Osteoblast (primary cell): ENCODE results near the gene SPR. TPM values are rescaled to one million over a fixed set of nuclear protein-coding genes. Genes with fewer than 3 reads are reported as not detected.

Experiments used
- DNase-seq: peaks from one replicate; pipeline ENCODE4 v3.0.0; 2011; ENCODE audit warnings: low spot score, mixed read lengths; ENCODE audit not compliant: insufficient read length; ENCODE audit errors: missing footprints
- H2AFZ ChIP-seq: 2 replicates; pipeline ENCODE4 v1.6.0; 2011; ENCODE audit warnings: mild to moderate bottlenecking, low read length
- H3K27ac ChIP-seq: 2 replicates; pipeline ENCODE4 v1.5.1; 2011; ENCODE audit warnings: mild to moderate bottlenecking, low read depth, low read length, moderate library complexity
- H3K27me3 ChIP-seq: 2 replicates; pipeline ENCODE4 v1.6.0; 2012; ENCODE audit warnings: mild to moderate bottlenecking, control low read depth, inconsistent platforms, low read length, moderate library complexity; ENCODE audit not compliant: insufficient read depth
- H3K36me3 ChIP-seq: 2 replicates; pipeline ENCODE4 v1.5.1; 2011; ENCODE audit warnings: mild to moderate bottlenecking, low read length, control low read depth, moderate library complexity; ENCODE audit not compliant: insufficient read depth
- H3K4me1 ChIP-seq: 2 replicates; pipeline ENCODE4 v1.5.1; 2011; ENCODE audit warnings: mild to moderate bottlenecking, low read length, control low read depth, moderate library complexity; ENCODE audit not compliant: insufficient read depth
- H3K4me2 ChIP-seq: 2 replicates; pipeline ENCODE4 v1.6.0; 2011; ENCODE audit warnings: mild to moderate bottlenecking, low read length; ENCODE audit not compliant: insufficient read depth
- H3K4me3 ChIP-seq: fragments of 200-600 bp; sonication (generic); 3 replicates; pipeline ENCODE4 v1.5.1; 2012; ENCODE audit warnings: mild to moderate bottlenecking, low read length, inconsistent platforms; ENCODE audit not compliant: insufficient read depth
- H3K79me2 ChIP-seq: 2 replicates; pipeline ENCODE4 v1.6.0; 2012; ENCODE audit warnings: mild to moderate bottlenecking, low read length, control low read depth, inconsistent platforms; ENCODE audit not compliant: insufficient read depth
- H3K9me3 ChIP-seq: 2 replicates; pipeline ENCODE4 v1.5.1; 2011; ENCODE audit warnings: low read depth, low read length, control low read depth
- H4K20me1 ChIP-seq: 2 replicates; pipeline ENCODE4 v1.6.0; 2012; ENCODE audit warnings: mild to moderate bottlenecking, low read length, control low read depth; ENCODE audit not compliant: insufficient read depth
- CTCF ChIP-seq: IDR thresholded peaks from 2 replicates; pipeline ENCODE4 v1.5.1; 2011; ENCODE audit warnings: mild to moderate bottlenecking, low read depth, low read length, moderate library complexity; ENCODE audit errors: extremely low read depth
- total RNA-seq: library from RNA; depleted of rRNA; stranded (reverse); fragments of >200 nt; gene quantifications from 2 replicates; pipeline ENCODE4 v1.2.3, GENCODE V29; 2012

SPR gene
- total RNA-seq, 1 donor: 17.0 TPM

DNA sequence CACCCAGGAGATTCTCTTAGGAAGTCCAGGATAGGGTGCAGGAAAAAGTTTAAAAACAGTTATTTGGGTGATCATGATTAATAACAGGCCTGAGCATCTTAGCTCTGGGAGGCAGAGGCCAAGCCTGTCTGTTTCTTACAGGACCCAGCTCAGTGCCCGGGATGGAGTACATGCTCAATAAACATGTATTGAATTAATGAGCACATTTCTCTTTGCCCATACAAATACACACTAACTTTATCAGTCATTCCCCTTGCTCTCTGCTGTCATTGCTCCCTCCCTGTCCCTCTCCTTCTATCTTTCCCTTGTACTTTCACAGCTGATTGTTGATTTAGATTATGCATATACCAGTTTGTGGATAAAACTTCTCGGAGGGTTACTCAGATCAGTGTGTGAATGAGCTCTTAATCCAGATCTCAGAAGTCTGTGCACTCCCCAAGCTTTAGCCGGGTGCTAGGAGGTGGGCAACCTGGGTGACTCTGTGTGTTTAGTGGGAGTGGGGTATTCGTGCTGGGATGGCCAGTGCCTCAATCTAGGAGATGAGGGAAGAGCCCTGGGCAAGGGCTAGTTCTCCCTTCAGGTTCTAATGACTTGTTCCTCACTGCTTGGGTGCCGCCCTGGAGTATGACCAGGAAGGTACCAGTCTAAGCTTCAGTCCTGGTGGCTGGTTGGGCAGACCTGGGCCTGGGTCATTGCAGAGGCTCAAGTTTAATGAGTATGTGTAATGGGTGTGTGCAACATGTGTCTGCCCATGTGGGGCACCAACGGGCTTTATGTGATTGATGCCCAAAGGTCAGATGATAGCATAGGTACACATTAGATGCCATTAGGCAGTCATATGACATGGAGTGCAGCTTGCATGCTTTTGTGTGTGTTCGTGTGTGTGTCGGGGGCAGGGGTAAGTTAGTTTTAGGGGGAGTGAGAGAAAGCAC, 40.7 kb downstream of the SPR start:
- Histone ChIP-seq H3K27me3 (peaks cover 77% of the 10 kb centered on the region), H3K27ac (no peak overlapping the region), H3K36me3 (no peaks in the 10 kb centered on the region), H3K79me2 (no peaks in the 10 kb centered on the region), H4K20me1 (peaks cover 2% of the 10 kb centered on the region), H3K4me3 (no peak overlapping the region), H3K4me2 (no peak overlapping the region), H3K9me3 (peaks cover 10% of the 10 kb centered on the region), H2AFZ (no peak overlapping the region), H3K4me1 (peaks cover 18% of the 10 kb centered on the region)
- TF ChIP-seq CTCF: no peak
- peak; percentile 45 for DNase-seq

DNA sequence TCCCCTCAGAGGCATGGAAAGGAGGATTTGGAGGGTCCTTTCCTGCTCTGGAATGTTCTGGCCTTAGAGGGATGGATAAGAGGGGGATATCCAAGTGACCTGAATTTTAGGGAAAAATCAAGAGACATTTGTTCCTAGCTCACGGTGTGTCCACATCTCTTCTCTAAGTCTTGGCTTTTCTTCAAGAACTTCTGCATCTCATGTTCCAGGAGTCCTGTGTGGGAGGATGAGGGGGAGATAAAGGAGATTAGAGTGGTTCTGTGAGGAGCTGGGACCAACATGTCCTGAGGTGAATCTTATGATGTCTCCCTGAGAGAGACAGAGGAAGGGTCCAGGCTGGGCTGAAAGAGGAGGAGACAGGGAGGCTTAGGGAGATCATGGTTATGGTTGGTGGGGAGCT, 41.8 kb downstream of the SPR start:
- no peak overlapping the region for H3K27ac ChIP-seq
- peaks cover 2% of the 10 kb centered on the region for H4K20me1 ChIP-seq
- H2AFZ ChIP-seq: no peak overlapping the region
- no peak overlapping the region for H3K4me3 ChIP-seq
- H3K9me3 ChIP-seq: no peaks in the 10 kb centered on the region
- TF ChIP-seq CTCF: no peak
- H3K36me3 ChIP-seq: no peaks in the 10 kb centered on the region
- DNase-seq: peak; percentile 75
- no peak overlapping the region for H3K4me2 ChIP-seq
- no peaks in the 10 kb centered on the region for H3K79me2 ChIP-seq
- H3K27me3 ChIP-seq: peaks cover 66% of the 10 kb centered on the region
- peaks cover 18% of the 10 kb centered on the region for H3K4me1 ChIP-seq

GRCh38 chr2:72931280-72931910, 44.2 kb downstream of the SPR start:
- H3K4me3 ChIP-seq: no peak overlapping the region
- H3K4me1 ChIP-seq: peaks cover 18% of the 10 kb centered on the region
- no peak overlapping the region for H3K27ac ChIP-seq
- DNase-seq: peak; percentile 99
- H3K36me3 ChIP-seq: no peaks in the 10 kb centered on the region
- no peaks in the 10 kb centered on the region for H4K20me1 ChIP-seq
- no peak for TF ChIP-seq CTCF
- H3K79me2 ChIP-seq: no peaks in the 10 kb centered on the region
- peaks cover 42% of the 10 kb centered on the region for H3K27me3 ChIP-seq
- no peaks in the 10 kb centered on the region for H3K9me3 ChIP-seq
- H2AFZ ChIP-seq: no peak overlapping the region
- peak overlapping the region; percentile 6 for H3K4me2 ChIP-seq

GRCh38 chr2:72932045-72932740, 45.0 kb downstream of the SPR start:
- no peaks in the 10 kb centered on the region for H3K36me3 ChIP-seq
- no peaks in the 10 kb centered on the region for H4K20me1 ChIP-seq
- peak overlapping the region; percentile 6 for H3K4me2 ChIP-seq
- H3K27me3 ChIP-seq: peaks cover 34% of the 10 kb centered on the region
- H3K79me2 ChIP-seq: no peaks in the 10 kb centered on the region
- TF ChIP-seq CTCF: no peak
- no peak overlapping the region for H2AFZ ChIP-seq
- no peak overlapping the region for H3K4me3 ChIP-seq
- peaks cover 18% of the 10 kb centered on the region for H3K4me1 ChIP-seq
- H3K9me3 ChIP-seq: no peaks in the 10 kb centered on the region
- H3K27ac ChIP-seq: no peak overlapping the region
- peak; percentile 93 for DNase-seq
